Thymus (tissue), 11 donors: ENCODE data around the gene CCDC3. TPM values are rescaled to one million over a fixed set of nuclear protein-coding genes. Genes with fewer than 3 reads are reported as not detected.
"Not testable (repeated sequence)": the region's sequence is repeated elsewhere in the genome, so short reads cannot be mapped to it uniquely, and the experiment has no call there.

Experiments
- DNase-seq, 9 donors: peaks; one replicate each; pipeline ENCODE4 v3.0.0-alpha.2; 2013; ENCODE audit warnings: low spot score in 9 of 9, low read depth in 6 of 9, missing footprints in 1 of 9
- H3K27ac ChIP-seq, 2 donors: one replicate each; pipeline ENCODE4 v1.5.1; 2013; ENCODE audit warnings: control low read depth in 1 of 2, low read depth in 1 of 2, low read length in 1 of 2, mild to moderate bottlenecking in 1 of 2, moderate library complexity in 1 of 2
- H3K27me3 ChIP-seq, 2 donors: one replicate each; pipeline ENCODE4 v1.5.1; 2013; ENCODE audit warnings: low read length in 1 of 2; ENCODE audit not compliant: control insufficient read depth in 2 of 2, insufficient read depth in 1 of 2
- H3K36me3 ChIP-seq, 2 donors: one replicate each; pipeline ENCODE4 v1.5.1; 2013; ENCODE audit warnings: low read length in 1 of 2, mild to moderate bottlenecking in 1 of 2, moderate library complexity in 1 of 2; ENCODE audit not compliant: control insufficient read depth in 2 of 2, insufficient read depth in 2 of 2
- H3K4me1 ChIP-seq, 2 donors: one replicate each; pipeline ENCODE4 v1.5.1; 2013; ENCODE audit warnings: low read length in 2 of 2; ENCODE audit not compliant: control insufficient read depth in 2 of 2, insufficient read depth in 2 of 2
- H3K4me3 ChIP-seq, 2 donors: one replicate each; pipeline ENCODE4 v1.5.1; 2013; ENCODE audit warnings: low read length in 2 of 2, control low read depth in 1 of 2, mild to moderate bottlenecking in 1 of 2
- H3K9me3 ChIP-seq, 2 donors: one replicate each; pipeline ENCODE4 v1.5.1; 2013; ENCODE audit warnings: low read length in 1 of 2, mild to moderate bottlenecking in 1 of 2; ENCODE audit not compliant: control insufficient read depth in 2 of 2, insufficient read depth in 1 of 2
- WGBS: extraction: QIAGEN DNeasy Blood & Tissue Kit; methylation state at CpG from one replicate; pipeline ENCODE4 v1.1.7; 2013; 5-methylcytosine and 5-hydroxymethylcytosine counted together
- polyA plus RNA-seq: library from polyadenylated mRNA; stranded (reverse); fragments of 200-250 nt; gene quantifications from one replicate; pipeline ENCODE4 v1.2.3, GENCODE V29; 2013
- total RNA-seq: library from RNA; stranded (reverse); fragments of 120-200 nt; gene quantifications from one replicate; pipeline ENCODE4 v1.2.4, GENCODE V29; 2013
- donor health status: healthy.

CCDC3 gene
- total and polyA plus RNA-seq, 2 donors, result 17.3 to 52.4 TPM

- H3K27me3 ChIP-seq, result no peaks in the 10 kb centered on the region
- DNase-seq, result no peak
- no peak overlapping the region for H3K27ac ChIP-seq
- H3K9me3 ChIP-seq, result no peaks in the 10 kb centered on the region
- no peaks in the 10 kb centered on the region for H3K4me1 ChIP-seq
- WGBS, result 80% methylated on average over 5 of the region's 5 CpGs
- no peak overlapping the region for H3K4me3 ChIP-seq
- no peaks in the 10 kb centered on the region for H3K36me3 ChIP-seq
Observed at GRCh38 chr10:12868229-12868628, 133.3 kb downstream of the CCDC3 start.

DNA sequence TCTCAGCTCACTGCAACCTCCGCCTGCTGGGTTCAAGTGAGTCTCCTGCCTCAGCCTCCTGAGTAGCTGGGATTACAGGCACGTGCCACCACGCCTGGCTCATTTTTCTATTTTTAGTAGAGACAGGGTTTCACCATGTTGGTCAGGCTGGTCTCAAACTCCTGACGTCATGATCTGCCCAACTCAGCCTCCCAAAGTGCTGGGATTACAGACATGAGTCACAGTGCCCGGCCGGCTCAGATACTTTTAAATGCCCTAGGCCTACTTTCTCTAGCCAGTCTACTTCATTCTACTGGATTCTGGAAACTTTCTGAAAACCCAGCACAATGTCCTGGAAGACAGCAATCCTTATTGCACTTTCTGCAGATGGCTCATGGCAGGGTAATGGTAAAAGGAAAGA, 136.0 kb downstream of the CCDC3 start:
- 98% methylated on average over 6 of the region's 6 CpGs for WGBS
- not testable (repeated sequence) for H3K27me3 ChIP-seq

DNA sequence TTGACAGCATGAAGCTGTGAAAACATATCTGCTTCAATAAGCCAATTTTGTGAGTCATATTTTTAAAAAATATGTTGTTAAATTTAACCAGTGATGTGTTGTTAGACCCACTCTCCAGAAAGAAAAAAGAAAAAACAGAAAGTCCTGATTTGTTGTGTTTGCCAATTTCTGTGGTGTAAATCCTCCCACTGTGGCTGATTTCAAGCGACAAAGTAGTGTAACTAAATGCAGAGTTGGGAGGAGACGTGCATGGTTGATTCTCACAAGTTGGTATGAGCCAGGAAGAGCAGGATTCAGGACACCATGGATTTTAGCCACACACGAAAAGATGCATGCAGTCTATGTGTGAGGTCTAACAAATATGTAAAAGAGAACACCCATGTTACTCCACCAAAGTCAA, 139.1 kb downstream of the CCDC3 start:
- Histone ChIP-seq H3K4me1 (no peaks in the 10 kb centered on the region), H3K36me3 (no peaks in the 10 kb centered on the region), H3K27ac (no peak overlapping the region), H3K4me3 (no peak overlapping the region), H3K27me3 (no peaks in the 10 kb centered on the region), H3K9me3 (no peaks in the 10 kb centered on the region)
- WGBS, result 97% methylated on average over 3 of the region's 3 CpGs
- no peak for DNase-seq

More for the DNA sequence above, 136.0 kb downstream of the CCDC3 start:
- H3K4me1 ChIP-seq, H3K9me3 ChIP-seq, H3K36me3 ChIP-seq, H3K4me3 ChIP-seq, H3K27ac ChIP-seq, DNase-seq: not testable (repeated sequence)

DNA sequence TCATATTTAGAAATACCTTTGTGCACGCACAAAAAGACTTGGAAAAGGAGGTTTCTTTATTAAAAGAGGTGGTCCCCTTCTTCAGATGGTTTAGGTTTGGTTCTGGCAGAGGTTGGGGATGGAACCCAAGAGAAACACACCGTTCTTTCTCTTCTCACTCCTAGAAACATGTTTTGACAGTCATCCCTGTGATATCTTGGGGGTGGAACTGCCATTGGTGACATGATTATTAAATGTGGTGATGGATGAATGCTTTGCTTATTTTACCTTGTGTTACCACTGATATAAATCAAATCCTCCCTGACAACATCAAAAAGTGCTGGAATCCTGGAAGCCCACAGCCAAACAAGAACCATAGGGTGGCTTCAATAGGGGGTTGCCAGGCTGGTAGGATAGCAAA, 146.5 kb downstream of the CCDC3 start:
- no peak for DNase-seq
- Histone ChIP-seq H3K36me3 (no peaks in the 10 kb centered on the region), H3K4me3 (no peak overlapping the region), H3K27me3 (no peaks in the 10 kb centered on the region), H3K4me1 (no peaks in the 10 kb centered on the region), H3K27ac (no peak overlapping the region), H3K9me3 (no peaks in the 10 kb centered on the region)
- WGBS, result 44% methylated on average over 2 of the region's 2 CpGs

DNA sequence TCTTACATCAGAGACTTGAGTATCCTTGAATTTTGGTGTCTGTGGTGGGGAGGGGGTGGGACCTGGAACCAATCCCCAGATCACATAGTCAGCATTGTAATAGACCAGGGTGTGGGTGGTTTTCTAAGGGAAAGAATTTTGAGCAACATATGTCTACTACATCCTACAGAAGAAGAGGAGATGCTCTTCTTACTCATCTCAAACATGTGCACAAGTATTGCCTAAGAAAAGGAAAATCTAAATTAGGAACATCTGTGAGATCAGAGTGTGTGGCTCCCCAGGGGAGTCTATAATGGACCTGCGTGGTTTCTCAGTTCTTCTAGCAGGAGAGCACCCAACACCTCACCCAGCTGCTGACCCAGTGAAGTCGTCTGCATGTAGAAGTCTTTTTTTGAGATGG, 148.8 kb downstream of the CCDC3 start:
- 86% methylated on average over 2 of the region's 2 CpGs for WGBS
- Histone ChIP-seq H3K4me3 (no peak overlapping the region), H3K36me3 (no peaks in the 10 kb centered on the region), H3K9me3 (no peaks in the 10 kb centered on the region), H3K4me1 (peaks cover 0 to 10% of the 10 kb centered on the region in 2 donors), H3K27ac (no peak overlapping the region), H3K27me3 (no peaks in the 10 kb centered on the region)
- DNase-seq, result no peak

GRCh38 chr10:12849319-12850181, 152.0 kb downstream of the CCDC3 start:
- 40% methylated on average over 20 of the region's 20 CpGs for WGBS
- Histone ChIP-seq H3K4me3 (no peak overlapping the region), H3K27me3 (no peaks in the 10 kb centered on the region), H3K36me3 (no peaks in the 10 kb centered on the region), H3K27ac (peak overlapping the region; percentile 12 to 50), H3K9me3 (no peaks in the 10 kb centered on the region), H3K4me1 (peaks cover 0 to 14% of the 10 kb centered on the region in 2 donors)
- DNase-seq, result peak in 1 of 9 donors; percentile 7

- H3K27ac ChIP-seq, result peak overlapping the region in 1 of 2 donors; percentile 12
- DNase-seq, result no peak
- H3K9me3 ChIP-seq, result no peaks in the 10 kb centered on the region
- H3K4me1 ChIP-seq, result peaks cover 0 to 16% of the 10 kb centered on the region in 2 donors
- no peaks in the 10 kb centered on the region for H3K27me3 ChIP-seq
- no peaks in the 10 kb centered on the region for H3K36me3 ChIP-seq
- H3K4me3 ChIP-seq, result no peak overlapping the region
- 81% methylated on average over 11 of the region's 11 CpGs for WGBS
Observed at GRCh38 chr10:12848439-12849173, 152.9 kb downstream of the CCDC3 start.

- no peaks in the 10 kb centered on the region for H3K27me3 ChIP-seq
- WGBS, result 85% methylated on average over 14 of the region's 14 CpGs
- no peaks in the 10 kb centered on the region for H3K36me3 ChIP-seq
- H3K9me3 ChIP-seq, result no peaks in the 10 kb centered on the region
- H3K4me3 ChIP-seq, result no peak overlapping the region
- H3K4me1 ChIP-seq, result peaks cover 0 to 16% of the 10 kb centered on the region in 2 donors
- H3K27ac ChIP-seq, result no peak overlapping the region
- DNase-seq, result no peak
Observed at GRCh38 chr10:12847361-12847975, 154.0 kb downstream of the CCDC3 start.

- Histone ChIP-seq H3K9me3 (no peaks in the 10 kb centered on the region), H3K27me3 (no peaks in the 10 kb centered on the region), H3K36me3 (no peaks in the 10 kb centered on the region), H3K4me3 (no peak overlapping the region), H3K4me1 (peaks cover 0 to 16% of the 10 kb centered on the region in 2 donors), H3K27ac (no peak overlapping the region)
- 59% methylated on average over 1 of the region's 1 CpG for WGBS
- no peak for DNase-seq
Observed at GRCh38 chr10:12846718-12847117, 154.8 kb downstream of the CCDC3 start.
